ENCODE measurements around the gene BRD2. TPM values are rescaled to one million over a fixed set of nuclear protein-coding genes. Genes with fewer than 3 reads are reported as not detected.

BRD2 gene
- total RNA-seq, 4 donors from 2014 or later, result 130 to 150 (median 136) TPM

DNA sequence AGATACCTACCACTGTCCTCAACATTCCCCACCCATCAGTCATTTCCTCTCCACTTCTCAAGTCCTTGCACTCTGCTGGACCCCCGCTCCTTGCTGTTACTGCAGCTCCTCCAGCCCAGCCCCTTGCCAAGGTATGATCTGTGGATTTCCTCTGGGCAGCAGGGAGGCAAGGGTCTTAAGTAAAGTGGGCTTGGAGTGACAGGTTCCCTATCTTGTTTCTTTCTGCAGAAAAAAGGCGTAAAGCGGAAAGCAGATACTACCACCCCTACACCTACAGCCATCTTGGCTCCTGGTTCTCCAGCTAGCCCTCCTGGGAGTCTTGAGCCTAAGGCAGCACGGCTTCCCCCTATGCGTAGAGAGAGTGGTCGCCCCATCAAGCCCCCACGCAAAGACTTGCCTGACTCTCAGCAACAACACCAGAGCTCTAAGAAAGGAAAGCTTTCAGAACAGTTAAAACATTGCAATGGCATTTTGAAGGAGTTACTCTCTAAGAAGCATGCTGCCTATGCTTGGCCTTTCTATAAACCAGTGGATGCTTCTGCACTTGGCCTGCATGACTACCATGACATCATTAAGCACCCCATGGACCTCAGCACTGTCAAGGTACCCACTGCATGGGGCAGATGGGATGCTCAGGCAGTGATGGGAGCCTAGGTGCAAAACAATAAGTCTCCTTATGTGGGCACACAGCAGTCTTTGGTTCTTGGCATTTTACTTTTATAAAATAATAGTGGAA is 8.1 kb downstream of the BRD2 start:
- H3K27ac ChIP-seq, result no peak overlapping the region
- no peaks in the 10 kb centered on the region for H3K9me3 ChIP-seq
- no peak for TF ChIP-seq EP300 (IDR thresholded peaks at IDR 0.05)
- TF ChIP-seq, protein P1, sequence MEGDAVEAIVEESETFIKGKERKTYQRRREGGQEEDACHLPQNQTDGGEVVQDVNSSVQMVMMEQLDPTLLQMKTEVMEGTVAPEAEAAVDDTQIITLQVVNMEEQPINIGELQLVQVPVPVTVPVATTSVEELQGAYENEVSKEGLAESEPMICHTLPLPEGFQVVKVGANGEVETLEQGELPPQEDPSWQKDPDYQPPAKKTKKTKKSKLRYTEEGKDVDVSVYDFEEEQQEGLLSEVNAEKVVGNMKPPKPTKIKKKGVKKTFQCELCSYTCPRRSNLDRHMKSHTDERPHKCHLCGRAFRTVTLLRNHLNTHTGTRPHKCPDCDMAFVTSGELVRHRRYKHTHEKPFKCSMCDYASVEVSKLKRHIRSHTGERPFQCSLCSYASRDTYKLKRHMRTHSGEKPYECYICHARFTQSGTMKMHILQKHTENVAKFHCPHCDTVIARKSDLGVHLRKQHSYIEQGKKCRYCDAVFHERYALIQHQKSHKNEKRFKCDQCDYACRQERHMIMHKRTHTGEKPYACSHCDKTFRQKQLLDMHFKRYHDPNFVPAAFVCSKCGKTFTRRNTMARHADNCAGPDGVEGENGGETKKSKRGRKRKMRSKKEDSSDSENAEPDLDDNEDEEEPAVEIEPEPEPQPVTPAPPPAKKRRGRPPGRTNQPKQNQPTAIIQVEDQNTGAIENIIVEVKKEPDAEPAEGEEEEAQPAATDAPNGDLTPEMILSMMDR (IDR thresholded peaks at IDR 0.05), result no peak
- TF ChIP-seq POLR2A (IDR thresholded peaks at IDR 0.05), result no peak
- peaks cover 6 to 68% (median 39%) of the 10 kb centered on the region in 4 donors for H3K4me1 ChIP-seq
- DNase-seq (ENCODE audit: low spot score in 2 of 2), result no peak
- no peak overlapping the region for H3K4me3 ChIP-seq
- no peaks in the 10 kb centered on the region for H3K27me3 ChIP-seq
- peaks cover 9 to 81% (median 51%) of the 10 kb centered on the region in 3 donors for H3K36me3 ChIP-seq
- WGBS, 2 donors, result 72 to 75% methylated on average over 7 of the region's 7 CpGs

DNA sequence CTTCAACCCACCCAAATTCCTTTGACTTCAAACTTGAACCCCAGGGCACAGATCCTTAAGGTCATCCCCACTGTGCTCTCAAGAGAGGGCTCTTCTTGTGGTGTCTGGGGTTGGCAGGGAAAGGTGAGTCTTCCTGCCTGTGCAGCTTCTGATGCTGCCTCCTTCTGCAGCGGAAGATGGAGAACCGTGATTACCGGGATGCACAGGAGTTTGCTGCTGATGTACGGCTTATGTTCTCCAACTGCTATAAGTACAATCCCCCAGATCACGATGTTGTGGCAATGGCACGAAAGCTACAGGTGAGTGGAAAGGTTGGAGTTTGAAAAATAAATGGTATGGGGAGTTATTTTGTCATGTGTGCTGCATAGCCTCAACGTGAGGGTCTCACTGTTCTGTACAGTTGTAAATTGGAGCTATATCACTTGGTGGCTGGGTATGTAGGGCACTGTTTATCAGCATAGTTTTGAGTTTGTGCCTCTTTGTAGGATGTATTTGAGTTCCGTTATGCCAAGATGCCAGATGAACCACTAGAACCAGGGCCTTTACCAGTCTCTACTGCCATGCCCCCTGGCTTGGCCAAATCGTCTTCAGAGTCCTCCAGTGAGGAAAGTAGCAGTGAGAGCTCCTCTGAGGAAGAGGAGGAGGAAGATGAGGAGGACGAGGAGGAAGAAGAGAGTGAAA is 9.0 kb downstream of the BRD2 start:
- no peak for DNase-seq (ENCODE audit: low spot score in 2 of 2)
- H3K9me3 ChIP-seq, result no peaks in the 10 kb centered on the region
- no peak for TF ChIP-seq POLR2A (IDR thresholded peaks at IDR 0.05)
- no peak for TF ChIP-seq EP300 (IDR thresholded peaks at IDR 0.05)
- 69 to 71% methylated on average over 10 of the region's 10 CpGs for WGBS, 2 donors
- peaks cover 6 to 75% (median 39%) of the 10 kb centered on the region in 4 donors for H3K4me1 ChIP-seq
- H3K27ac ChIP-seq, result no peak overlapping the region
- H3K27me3 ChIP-seq, result no peaks in the 10 kb centered on the region
- peaks cover 9 to 85% (median 51%) of the 10 kb centered on the region in 3 donors for H3K36me3 ChIP-seq
- H3K4me3 ChIP-seq, result no peak overlapping the region

DNA sequence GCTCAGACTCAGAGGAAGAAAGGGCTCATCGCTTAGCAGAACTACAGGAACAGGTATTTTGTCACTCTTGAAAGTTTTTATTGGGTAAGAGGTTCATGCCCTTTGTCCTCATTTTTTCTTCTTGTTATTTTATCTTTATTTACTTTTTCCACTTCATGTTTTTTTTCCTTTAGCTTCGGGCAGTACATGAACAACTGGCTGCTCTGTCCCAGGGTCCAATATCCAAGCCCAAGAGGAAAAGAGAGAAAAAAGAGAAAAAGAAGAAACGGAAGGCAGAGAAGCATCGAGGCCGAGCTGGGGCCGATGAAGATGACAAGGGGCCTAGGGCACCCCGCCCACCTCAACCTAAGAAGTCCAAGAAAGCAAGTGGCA is 9.5 kb downstream of the BRD2 start:
- no peak for DNase-seq (ENCODE audit: low spot score in 2 of 2)
- TF ChIP-seq, protein P1 (IDR thresholded peaks at IDR 0.05), result no peak
- TF ChIP-seq EP300 (IDR thresholded peaks at IDR 0.05), result no peak
- no peak for TF ChIP-seq POLR2A (IDR thresholded peaks at IDR 0.05)
- WGBS, 2 donors, result 58 to 61% methylated on average over 7 of the region's 7 CpGs
- Histone ChIP-seq H3K27ac (no peak overlapping the region), H3K27me3 (no peaks in the 10 kb centered on the region), H3K4me1 (peaks cover 6 to 80% (median 39%) of the 10 kb centered on the region in 4 donors), H3K36me3 (peaks cover 9 to 80% (median 51%) of the 10 kb centered on the region in 3 donors), H3K9me3 (no peaks in the 10 kb centered on the region), H3K4me3 (no peak overlapping the region)

DNA sequence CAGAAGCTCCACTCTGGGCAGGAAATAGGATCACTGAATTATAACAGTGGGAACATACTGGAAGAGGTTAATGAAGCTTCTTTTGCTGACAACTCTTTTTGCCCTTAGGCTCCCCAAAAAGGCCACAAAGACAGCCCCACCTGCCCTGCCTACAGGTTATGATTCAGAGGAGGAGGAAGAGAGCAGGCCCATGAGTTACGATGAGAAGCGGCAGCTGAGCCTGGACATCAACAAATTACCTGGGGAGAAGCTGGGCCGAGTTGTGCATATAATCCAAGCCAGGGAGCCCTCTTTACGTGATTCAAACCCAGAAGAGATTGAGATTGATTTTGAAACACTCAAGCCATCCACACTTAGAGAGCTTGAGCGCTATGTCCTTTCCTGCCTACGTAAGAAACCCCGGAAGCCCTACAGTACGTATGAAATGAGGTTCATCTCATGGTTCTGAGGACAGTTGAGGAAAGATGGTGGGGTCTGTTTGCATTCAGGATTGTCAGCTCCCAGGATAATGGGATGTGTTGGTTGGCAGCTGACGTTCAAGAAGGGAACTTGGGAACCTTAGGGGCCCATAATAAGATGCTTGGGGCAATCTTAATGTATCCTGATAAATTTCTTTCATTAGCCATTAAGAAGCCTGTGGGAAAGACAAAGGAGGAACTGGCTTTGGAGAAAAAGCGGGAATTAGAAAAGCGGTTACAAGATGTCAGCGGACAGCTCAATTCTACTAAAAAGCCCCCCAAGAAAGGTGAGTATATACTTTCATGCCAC is 11.5 kb downstream of the BRD2 start:
- TF ChIP-seq EP300 (IDR thresholded peaks at IDR 0.05), result no peak
- no peak for TF ChIP-seq POLR2A (IDR thresholded peaks at IDR 0.05)
- TF ChIP-seq, protein P1 (IDR thresholded peaks at IDR 0.05), result no peak
- H3K9me3 ChIP-seq, result no peaks in the 10 kb centered on the region
- H3K4me3 ChIP-seq, result no peak overlapping the region
- no peak overlapping the region for H3K27ac ChIP-seq
- H3K27me3 ChIP-seq, result no peaks in the 10 kb centered on the region
- H3K36me3 ChIP-seq, result peaks cover 9 to 70% (median 46%) of the 10 kb centered on the region in 3 donors
- no peak for DNase-seq (ENCODE audit: low spot score in 2 of 2)
- 86 to 90% methylated on average over 12 of the region's 12 CpGs for WGBS, 2 donors
- H3K4me1 ChIP-seq, result peaks cover 3 to 75% (median 30%) of the 10 kb centered on the region in 4 donors

DNA sequence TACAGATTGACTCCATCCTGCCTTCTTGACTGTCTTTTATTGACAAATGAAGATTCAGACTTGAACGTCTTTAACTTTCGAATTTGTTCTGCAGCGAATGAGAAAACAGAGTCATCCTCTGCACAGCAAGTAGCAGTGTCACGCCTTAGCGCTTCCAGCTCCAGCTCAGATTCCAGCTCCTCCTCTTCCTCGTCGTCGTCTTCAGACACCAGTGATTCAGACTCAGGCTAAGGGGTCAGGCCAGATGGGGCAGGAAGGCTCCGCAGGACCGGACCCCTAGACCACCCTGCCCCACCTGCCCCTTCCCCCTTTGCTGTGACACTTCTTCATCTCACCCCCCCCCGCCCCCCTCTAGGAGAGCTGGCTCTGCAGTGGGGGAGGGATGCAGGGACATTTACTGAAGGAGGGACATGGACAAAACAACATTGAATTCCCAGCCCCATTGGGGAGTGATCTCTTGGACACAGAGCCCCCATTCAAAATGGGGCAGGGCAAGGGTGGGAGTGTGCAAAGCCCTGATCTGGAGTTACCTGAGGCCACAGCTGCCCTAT is 12.2 kb downstream of the BRD2 start:
- TF ChIP-seq POLR2A (IDR thresholded peaks at IDR 0.05) (no peak), EP300 (IDR thresholded peaks at IDR 0.05) (no peak)
- TF ChIP-seq, protein P1 (IDR thresholded peaks at IDR 0.05), result no peak
- DNase-seq (ENCODE audit: low spot score in 2 of 2), result no peak
- Histone ChIP-seq H3K27ac (peak overlapping the region in 1 of 4 donors; percentile 2), H3K4me1 (peaks cover 3 to 71% (median 24%) of the 10 kb centered on the region in 4 donors), H3K4me3 (no peak overlapping the region), H3K27me3 (no peaks in the 10 kb centered on the region), H3K36me3 (peaks cover 9 to 66% (median 41%) of the 10 kb centered on the region in 3 donors), H3K9me3 (no peaks in the 10 kb centered on the region)
- 57 to 68% methylated on average over 10 to 11 of the region's 11 CpGs for WGBS, 2 donors
